GM23338 (cell line): ENCODE measurements around the gene HDAC11. TPM values are rescaled to one million over a fixed set of nuclear protein-coding genes. Genes with fewer than 3 reads are reported as not detected.

ENCODE experiments used
- ATAC-seq: fragments of 200-7000 bp; cut with Tn5 transposase; 3 replicates; pipeline ENCODE4 v1.9.1; 2020
- DNase-seq: peaks from one replicate; pipeline ENCODE4 v3.0.0-alpha.2; 2015; ENCODE audit warnings: low spot score
- H2AFZ ChIP-seq: fragments of 200-600 bp; sonication (generic); 2 replicates; pipeline ENCODE4 v1.8.0; 2016; ENCODE audit warnings: antibody characterized with exemption, mild to moderate bottlenecking, moderate library complexity
- H3F3A ChIP-seq: fragments of 200-600 bp; sonication (generic); replicated peaks from 2 replicates; pipeline ENCODE4 v1.8.0; 2017; ENCODE audit warnings: antibody characterized with exemption, mixed run types, low read depth
- H3K27ac ChIP-seq: fragments of 200-600 bp; sonication (generic); 2 replicates; pipeline ENCODE4 v1.6.1; 2016; ENCODE audit warnings: low read depth
- H3K27me3 ChIP-seq: fragments of 200-600 bp; sonication (generic); 2 replicates; pipeline ENCODE4 v1.8.0; 2016; ENCODE audit warnings: mild to moderate bottlenecking, mixed run types, moderate library complexity; ENCODE audit not compliant: insufficient read depth
- H3K36me3 ChIP-seq: fragments of 200-600 bp; sonication (generic); 2 replicates; pipeline ENCODE4 v1.8.0; 2016; ENCODE audit warnings: mild to moderate bottlenecking; ENCODE audit not compliant: insufficient read depth
- H3K4me1 ChIP-seq: fragments of 200-600 bp; sonication (generic); 2 replicates; pipeline ENCODE4 v1.8.0; 2016; ENCODE audit warnings: mild to moderate bottlenecking, moderate library complexity; ENCODE audit not compliant: insufficient read depth
- H3K4me2 ChIP-seq: fragments of 200-600 bp; sonication (generic); 2 replicates; pipeline ENCODE4 v1.7.1; 2017; ENCODE audit warnings: mixed run types
- H3K4me3 ChIP-seq: fragments of 200-600 bp; sonication (generic); 2 replicates; pipeline ENCODE4 v1.6.1; 2016; ENCODE audit warnings: mixed run types
- H3K79me2 ChIP-seq: fragments of 200-600 bp; sonication (generic); replicated peaks from 2 replicates; pipeline ENCODE4 v1.8.0; 2017; ENCODE audit warnings: mild to moderate bottlenecking; ENCODE audit not compliant: insufficient read depth
- H3K9me2 ChIP-seq: fragments of 200-600 bp; sonication (generic); 2 replicates; pipeline ENCODE4 v1.8.0; 2017; ENCODE audit not compliant: insufficient read depth
- H4K20me1 ChIP-seq: fragments of 200-600 bp; sonication (generic); replicated peaks from 2 replicates; pipeline ENCODE4 v1.8.0; 2017; ENCODE audit warnings: mild to moderate bottlenecking; ENCODE audit not compliant: insufficient read depth
- H3K27ac Mint-ChIP-seq: 2 replicates; pipeline ENCODE4 v1.8.0; 2020; ENCODE audit warnings: inconsistent platforms, mild to moderate bottlenecking, moderate library complexity, mixed read lengths
- H3K27me3 Mint-ChIP-seq: 3 replicates; pipeline ENCODE4 v1.8.0; 2022; ENCODE audit warnings: low read depth, mild to moderate bottlenecking, moderate library complexity, mixed read lengths, inconsistent platforms; ENCODE audit not compliant: insufficient read depth, poor library complexity
- H3K36me3 Mint-ChIP-seq: 3 replicates; pipeline ENCODE4 v1.8.0; 2021; ENCODE audit warnings: low read depth, mild to moderate bottlenecking, inconsistent platforms, moderate library complexity, mixed read lengths
- H3K4me1 Mint-ChIP-seq: 3 replicates; pipeline ENCODE4 v1.8.0; 2020; ENCODE audit warnings: mild to moderate bottlenecking, inconsistent platforms, mixed read lengths
- H3K4me3 Mint-ChIP-seq: 3 replicates; pipeline ENCODE4 v1.8.0; 2021; ENCODE audit warnings: moderate library complexity, mild to moderate bottlenecking, inconsistent platforms, mixed read lengths
- H3K9me3 Mint-ChIP-seq: 3 replicates; pipeline ENCODE4 v1.8.0; 2020; ENCODE audit warnings: moderate library complexity, mild to moderate bottlenecking, inconsistent platforms, mixed read lengths
- CREB1 ChIP-seq: fragments of 250-450 bp; sonication (Bioruptor Pico); IDR thresholded peaks from 2 replicates; pipeline ENCODE4 v1.5.0; 2020; ENCODE audit warnings: low read depth, mild to moderate bottlenecking, moderate library complexity
- JUNB ChIP-seq: IDR thresholded peaks from one replicate; pipeline ENCODE4 v1.6.1; 2016; ENCODE audit warnings: antibody characterized with exemption; ENCODE audit not compliant: unreplicated experiment
- NANOG ChIP-seq: IDR thresholded peaks from 2 replicates; pipeline ENCODE4 v1.6.1; 2016; ENCODE audit warnings: antibody characterized with exemption, borderline replicate concordance
- POLR2AphosphoS5 ChIP-seq: IDR thresholded peaks from 2 replicates; pipeline ENCODE4 v1.6.1; 2016; ENCODE audit warnings: antibody characterized with exemption, low read depth
- REST ChIP-seq: IDR thresholded peaks from one replicate; pipeline ENCODE4 v1.6.1; 2018; ENCODE audit warnings: antibody characterized with exemption; ENCODE audit not compliant: unreplicated experiment
- STAT1 ChIP-seq: IDR thresholded peaks from one replicate; pipeline ENCODE4 v1.6.1; 2016; ENCODE audit warnings: antibody characterized with exemption; ENCODE audit not compliant: unreplicated experiment
- polyA plus RNA-seq: library from polyadenylated mRNA; unstranded; fragments of >200 nt; fragmentation: Nextera tagmentation; extraction: Ambion mirVana; gene quantifications from 2 replicates; pipeline ENCODE4 v1.2.1, GENCODE V29; 2016
- total RNA-seq: library from RNA; depleted of rRNA; stranded (reverse); fragments of >200 nt; shearing (Covaris generic); gene quantifications from 2 replicates; pipeline ENCODE4 v1.2.3, GENCODE V29; 2014
- TF ChIP-seq, protein P1 (sequence below): fragments of 250-450 bp; sonication (Bioruptor Pico); IDR thresholded peaks from 2 replicates; pipeline ENCODE4 v1.5.0; 2020; ENCODE audit warnings: mild to moderate bottlenecking, moderate library complexity

The HDAC11 gene
- total and polyA plus RNA-seq, 2 experiments from 2014 or later: 5.4 to 15.8 TPM

DNA sequence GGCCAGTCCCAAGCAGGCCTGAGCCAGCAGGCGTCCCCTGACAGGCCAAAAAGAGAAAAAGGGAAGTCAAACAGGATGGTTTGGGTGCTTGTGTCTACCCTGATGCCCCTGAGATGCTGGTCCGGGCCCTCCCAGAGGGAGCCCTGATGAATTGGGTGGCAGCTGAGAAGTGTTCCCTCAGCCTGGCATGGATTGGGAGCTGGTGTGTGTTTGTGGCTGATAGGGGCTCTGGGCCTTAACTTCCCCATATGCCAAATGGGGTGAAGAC, 70.3 kb downstream of the HDAC11 start:
- TF ChIP-seq STAT1 (no peak), NANOG (no peak), JUNB (no peak), CREB1 (CRISPR knock-in tag) (no peak), POLR2AphosphoS5 (no peak)
- TF ChIP-seq, protein P1, sequence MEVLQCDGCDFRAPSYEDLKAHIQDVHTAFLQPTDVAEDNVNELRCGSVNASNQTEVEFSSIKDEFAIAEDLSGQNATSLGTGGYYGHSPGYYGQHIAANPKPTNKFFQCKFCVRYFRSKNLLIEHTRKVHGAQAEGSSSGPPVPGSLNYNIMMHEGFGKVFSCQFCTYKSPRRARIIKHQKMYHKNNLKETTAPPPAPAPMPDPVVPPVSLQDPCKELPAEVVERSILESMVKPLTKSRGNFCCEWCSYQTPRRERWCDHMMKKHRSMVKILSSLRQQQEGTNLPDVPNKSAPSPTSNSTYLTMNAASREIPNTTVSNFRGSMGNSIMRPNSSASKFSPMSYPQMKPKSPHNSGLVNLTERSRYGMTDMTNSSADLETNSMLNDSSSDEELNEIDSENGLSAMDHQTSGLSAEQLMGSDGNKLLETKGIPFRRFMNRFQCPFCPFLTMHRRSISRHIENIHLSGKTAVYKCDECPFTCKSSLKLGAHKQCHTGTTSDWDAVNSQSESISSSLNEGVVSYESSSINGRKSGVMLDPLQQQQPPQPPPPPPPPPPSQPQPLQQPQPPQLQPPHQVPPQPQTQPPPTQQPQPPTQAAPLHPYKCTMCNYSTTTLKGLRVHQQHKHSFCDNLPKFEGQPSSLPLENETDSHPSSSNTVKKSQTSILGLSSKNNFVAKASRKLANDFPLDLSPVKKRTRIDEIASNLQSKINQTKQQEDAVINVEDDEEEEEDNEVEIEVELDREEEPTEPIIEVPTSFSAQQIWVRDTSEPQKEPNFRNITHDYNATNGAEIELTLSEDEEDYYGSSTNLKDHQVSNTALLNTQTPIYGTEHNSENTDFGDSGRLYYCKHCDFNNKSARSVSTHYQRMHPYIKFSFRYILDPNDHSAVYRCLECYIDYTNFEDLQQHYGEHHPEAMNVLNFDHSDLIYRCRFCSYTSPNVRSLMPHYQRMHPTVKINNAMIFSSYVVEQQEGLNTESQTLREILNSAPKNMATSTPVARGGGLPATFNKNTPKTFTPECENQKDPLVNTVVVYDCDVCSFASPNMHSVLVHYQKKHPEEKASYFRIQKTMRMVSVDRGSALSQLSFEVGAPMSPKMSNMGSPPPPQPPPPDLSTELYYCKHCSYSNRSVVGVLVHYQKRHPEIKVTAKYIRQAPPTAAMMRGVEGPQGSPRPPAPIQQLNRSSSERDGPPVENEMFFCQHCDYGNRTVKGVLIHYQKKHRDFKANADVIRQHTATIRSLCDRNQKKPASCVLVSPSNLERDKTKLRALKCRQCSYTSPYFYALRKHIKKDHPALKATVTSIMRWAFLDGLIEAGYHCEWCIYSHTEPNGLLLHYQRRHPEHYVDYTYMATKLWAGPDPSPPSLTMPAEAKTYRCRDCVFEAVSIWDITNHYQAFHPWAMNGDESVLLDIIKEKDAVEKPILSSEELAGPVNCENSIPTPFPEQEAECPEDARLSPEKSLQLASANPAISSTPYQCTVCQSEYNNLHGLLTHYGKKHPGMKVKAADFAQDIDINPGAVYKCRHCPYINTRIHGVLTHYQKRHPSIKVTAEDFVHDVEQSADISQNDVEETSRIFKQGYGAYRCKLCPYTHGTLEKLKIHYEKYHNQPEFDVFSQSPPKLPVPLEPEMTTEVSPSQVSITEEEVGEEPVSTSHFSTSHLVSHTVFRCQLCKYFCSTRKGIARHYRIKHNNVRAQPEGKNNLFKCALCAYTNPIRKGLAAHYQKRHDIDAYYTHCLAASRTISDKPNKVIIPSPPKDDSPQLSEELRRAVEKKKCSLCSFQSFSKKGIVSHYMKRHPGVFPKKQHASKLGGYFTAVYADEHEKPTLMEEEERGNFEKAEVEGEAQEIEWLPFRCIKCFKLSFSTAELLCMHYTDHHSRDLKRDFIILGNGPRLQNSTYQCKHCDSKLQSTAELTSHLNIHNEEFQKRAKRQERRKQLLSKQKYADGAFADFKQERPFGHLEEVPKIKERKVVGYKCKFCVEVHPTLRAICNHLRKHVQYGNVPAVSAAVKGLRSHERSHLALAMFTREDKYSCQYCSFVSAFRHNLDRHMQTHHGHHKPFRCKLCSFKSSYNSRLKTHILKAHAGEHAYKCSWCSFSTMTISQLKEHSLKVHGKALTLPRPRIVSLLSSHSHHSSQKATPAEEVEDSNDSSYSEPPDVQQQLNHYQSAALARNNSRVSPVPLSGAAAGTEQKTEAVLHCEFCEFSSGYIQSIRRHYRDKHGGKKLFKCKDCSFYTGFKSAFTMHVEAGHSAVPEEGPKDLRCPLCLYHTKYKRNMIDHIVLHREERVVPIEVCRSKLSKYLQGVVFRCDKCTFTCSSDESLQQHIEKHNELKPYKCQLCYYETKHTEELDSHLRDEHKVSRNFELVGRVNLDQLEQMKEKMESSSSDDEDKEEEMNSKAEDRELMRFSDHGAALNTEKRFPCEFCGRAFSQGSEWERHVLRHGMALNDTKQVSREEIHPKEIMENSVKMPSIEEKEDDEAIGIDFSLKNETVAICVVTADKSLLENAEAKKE: no peak
- Histone ChIP-seq H3K27ac (no peak overlapping the region), H3K4me1 (peaks cover 5% of the 10 kb centered on the region; the same call in 1 of the 2 replicates), H3K9me2 (no peaks in the 10 kb centered on the region), H3K4me2 (no peak overlapping the region), H3K27me3 (peaks cover 13% of the 10 kb centered on the region), H3K79me2 (no peaks in the 10 kb centered on the region), H2AFZ (no peak overlapping the region), H3K4me3 (no peak overlapping the region), H3K36me3 (no peaks in the 10 kb centered on the region), H3F3A (no peaks in the 10 kb centered on the region), H4K20me1 (no peaks in the 10 kb centered on the region)
- DNase-seq (no peak), ATAC-seq (no peak)
- Mint-ChIP-seq H3K36me3 (no peaks in the 10 kb centered on the region), H3K4me1 (peaks cover 39% of the 10 kb centered on the region), H3K4me3 (no peak overlapping the region), H3K27me3 (peaks cover 25% of the 10 kb centered on the region), H3K9me3 (no peaks in the 10 kb centered on the region), H3K27ac (no peak overlapping the region)

DNA sequence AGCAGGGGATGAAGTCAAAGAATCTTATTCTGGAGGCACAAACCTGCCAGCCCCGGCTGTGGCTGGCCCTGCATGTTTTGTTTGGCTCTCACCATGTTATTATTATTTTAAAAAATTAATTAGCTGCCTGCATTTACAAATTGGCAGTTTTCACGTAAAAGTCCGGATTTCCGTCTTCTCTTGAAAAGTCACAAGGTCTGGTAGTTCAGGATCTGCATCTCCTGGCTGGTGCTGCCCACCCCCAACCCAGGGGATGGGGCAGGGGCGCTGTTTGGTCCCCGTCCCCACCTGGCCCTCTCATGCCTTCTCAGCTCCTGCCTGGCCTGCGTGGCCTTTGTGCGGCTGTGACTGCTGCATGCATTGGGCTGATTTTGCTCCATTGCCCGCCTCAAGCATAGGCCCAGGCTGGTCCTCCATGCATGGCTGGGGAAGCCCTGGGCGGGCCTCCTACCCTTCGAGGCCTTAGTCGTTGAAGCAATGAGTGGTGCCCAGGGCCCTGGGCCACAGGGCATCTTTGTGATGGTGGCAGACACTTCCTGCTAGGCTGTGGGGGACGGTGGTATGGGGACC, 70.8 kb downstream of the HDAC11 start:
- peaks cover 13% of the 10 kb centered on the region for H3K27me3 ChIP-seq
- H3K4me1 ChIP-seq: peaks cover 5% of the 10 kb centered on the region; the same call in 1 of the 2 replicates
- H3K36me3 Mint-ChIP-seq: no peaks in the 10 kb centered on the region
- H3K4me3 Mint-ChIP-seq: no peak overlapping the region
- H3K4me2 ChIP-seq: no peak overlapping the region
- no peaks in the 10 kb centered on the region for H3K79me2 ChIP-seq
- H3K27ac Mint-ChIP-seq: no peak overlapping the region
- DNase-seq (no peak), ATAC-seq (no peak)
- no peak overlapping the region for H3K4me3 ChIP-seq
- H4K20me1 ChIP-seq: no peaks in the 10 kb centered on the region
- H3K4me1 Mint-ChIP-seq: peaks cover 35% of the 10 kb centered on the region
- H3F3A ChIP-seq: no peaks in the 10 kb centered on the region
- peaks cover 29% of the 10 kb centered on the region for H3K27me3 Mint-ChIP-seq
- H3K9me3 Mint-ChIP-seq: no peaks in the 10 kb centered on the region
- no peaks in the 10 kb centered on the region for H3K9me2 ChIP-seq
- H2AFZ ChIP-seq: no peak overlapping the region
- H3K27ac ChIP-seq: no peak overlapping the region
- no peaks in the 10 kb centered on the region for H3K36me3 ChIP-seq
- TF ChIP-seq CREB1 (CRISPR knock-in tag): no peak
- no peak for TF ChIP-seq REST
